Nephron (organoid): ENCODE results near the gene CLTRN.

Experiments
- H3K27ac Mint-ChIP-seq, 3 experiments: 2 replicates each; pipeline ENCODE4 v1.8.0; 2020; ENCODE audit warnings: mixed read lengths in 3 of 3, mild to moderate bottlenecking in 2 of 3, moderate library complexity in 1 of 3
- H3K27me3 Mint-ChIP-seq: 2 replicates; pipeline ENCODE4 v1.8.0; 2021; ENCODE audit warnings: low read depth, mild to moderate bottlenecking, moderate library complexity, mixed read lengths
- H3K36me3 Mint-ChIP-seq: 2 replicates; pipeline ENCODE4 v1.8.0; 2020; ENCODE audit warnings: low read depth, mixed read lengths
- H3K4me1 Mint-ChIP-seq: 2 replicates; pipeline ENCODE4 v1.8.0; 2020; ENCODE audit warnings: mixed read lengths
- H3K4me3 Mint-ChIP-seq, 3 experiments: 2 replicates each; pipeline ENCODE4 v1.8.0; 2020; ENCODE audit warnings: mild to moderate bottlenecking in 3 of 3, mixed read lengths in 3 of 3, moderate library complexity in 2 of 3
- H3K9me3 Mint-ChIP-seq: 2 replicates; pipeline ENCODE4 v1.8.0; 2020; ENCODE audit warnings: mixed read lengths
- TF ChIP-seq, protein P1 (sequence below), 3 experiments: fragments of 200-600 bp; sonication (generic); IDR thresholded peaks; one replicate each; pipeline ENCODE4 v1.5.0; 2021; ENCODE audit warnings: antibody characterized with exemption in 3 of 3; ENCODE audit not compliant: unreplicated experiment in 3 of 3

Gene CLTRN

DNA sequence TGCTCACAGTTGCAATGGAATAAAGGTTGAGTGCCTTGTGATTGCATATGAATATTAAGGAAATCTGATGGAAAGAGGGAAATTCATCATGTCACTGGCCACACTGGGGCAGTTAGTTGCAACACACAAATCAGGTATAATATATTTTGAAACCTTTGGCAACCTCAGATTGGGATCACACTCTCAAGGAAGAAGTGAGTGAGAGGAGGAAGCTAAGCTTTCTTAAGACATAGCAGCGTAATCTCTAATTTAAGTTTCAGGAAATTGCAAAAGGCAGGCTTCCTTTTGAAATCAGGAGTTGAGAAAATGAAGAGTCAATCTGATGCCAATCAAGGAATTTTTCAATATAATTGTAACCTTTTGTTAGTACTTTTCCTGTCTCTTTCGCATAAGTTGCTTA is 12.3 kb upstream of the CLTRN start:
- no peaks in the 10 kb centered on the region for H3K9me3 Mint-ChIP-seq
- no peak overlapping the region for H3K27ac Mint-ChIP-seq

DNA sequence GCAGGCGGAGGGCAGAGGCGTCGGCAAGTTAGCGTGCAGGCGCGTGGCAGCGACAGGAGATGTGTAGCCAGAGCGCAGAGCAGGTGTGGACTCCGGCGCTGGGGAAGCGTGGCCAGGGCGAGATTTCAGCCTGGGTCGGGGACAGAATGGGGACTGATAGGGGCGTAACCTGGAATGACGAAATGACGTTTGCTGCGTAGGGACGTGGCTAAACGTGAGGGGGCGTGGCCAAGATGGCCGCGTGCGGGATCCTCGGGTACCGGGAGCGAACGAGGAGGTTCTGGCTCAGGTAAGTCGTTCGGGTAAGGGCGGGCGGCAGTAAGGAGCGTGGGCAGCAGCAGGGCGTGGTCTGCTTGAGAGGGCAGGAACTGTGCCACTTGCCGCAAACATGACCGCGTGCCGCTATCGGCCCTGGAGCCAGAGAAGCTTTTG is 10.9 kb upstream of the CLTRN start:
- H3K27ac Mint-ChIP-seq: no peak overlapping the region
- no peaks in the 10 kb centered on the region for H3K9me3 Mint-ChIP-seq
- TF ChIP-seq, protein P1, sequence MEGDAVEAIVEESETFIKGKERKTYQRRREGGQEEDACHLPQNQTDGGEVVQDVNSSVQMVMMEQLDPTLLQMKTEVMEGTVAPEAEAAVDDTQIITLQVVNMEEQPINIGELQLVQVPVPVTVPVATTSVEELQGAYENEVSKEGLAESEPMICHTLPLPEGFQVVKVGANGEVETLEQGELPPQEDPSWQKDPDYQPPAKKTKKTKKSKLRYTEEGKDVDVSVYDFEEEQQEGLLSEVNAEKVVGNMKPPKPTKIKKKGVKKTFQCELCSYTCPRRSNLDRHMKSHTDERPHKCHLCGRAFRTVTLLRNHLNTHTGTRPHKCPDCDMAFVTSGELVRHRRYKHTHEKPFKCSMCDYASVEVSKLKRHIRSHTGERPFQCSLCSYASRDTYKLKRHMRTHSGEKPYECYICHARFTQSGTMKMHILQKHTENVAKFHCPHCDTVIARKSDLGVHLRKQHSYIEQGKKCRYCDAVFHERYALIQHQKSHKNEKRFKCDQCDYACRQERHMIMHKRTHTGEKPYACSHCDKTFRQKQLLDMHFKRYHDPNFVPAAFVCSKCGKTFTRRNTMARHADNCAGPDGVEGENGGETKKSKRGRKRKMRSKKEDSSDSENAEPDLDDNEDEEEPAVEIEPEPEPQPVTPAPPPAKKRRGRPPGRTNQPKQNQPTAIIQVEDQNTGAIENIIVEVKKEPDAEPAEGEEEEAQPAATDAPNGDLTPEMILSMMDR (IDR thresholded peaks at IDR 0.05; ENCODE audit: unreplicated experiment in 3 of 3): no peak
- H3K4me1 Mint-ChIP-seq: peaks cover 8% of the 10 kb centered on the region
- H3K36me3 Mint-ChIP-seq: peaks cover 4% of the 10 kb centered on the region
- no peaks in the 10 kb centered on the region for H3K27me3 Mint-ChIP-seq
- no peak overlapping the region for H3K4me3 Mint-ChIP-seq

More for the DNA sequence above, 12.3 kb upstream of the CLTRN start:
- Mint-ChIP-seq H3K27me3 (no peaks in the 10 kb centered on the region), H3K4me3 (no peak overlapping the region), H3K4me1 (peaks cover 14% of the 10 kb centered on the region), H3K36me3 (peaks cover 4% of the 10 kb centered on the region)
- TF ChIP-seq, protein P1 (IDR thresholded peaks at IDR 0.05; ENCODE audit: unreplicated experiment in 3 of 3): no peak

DNA sequence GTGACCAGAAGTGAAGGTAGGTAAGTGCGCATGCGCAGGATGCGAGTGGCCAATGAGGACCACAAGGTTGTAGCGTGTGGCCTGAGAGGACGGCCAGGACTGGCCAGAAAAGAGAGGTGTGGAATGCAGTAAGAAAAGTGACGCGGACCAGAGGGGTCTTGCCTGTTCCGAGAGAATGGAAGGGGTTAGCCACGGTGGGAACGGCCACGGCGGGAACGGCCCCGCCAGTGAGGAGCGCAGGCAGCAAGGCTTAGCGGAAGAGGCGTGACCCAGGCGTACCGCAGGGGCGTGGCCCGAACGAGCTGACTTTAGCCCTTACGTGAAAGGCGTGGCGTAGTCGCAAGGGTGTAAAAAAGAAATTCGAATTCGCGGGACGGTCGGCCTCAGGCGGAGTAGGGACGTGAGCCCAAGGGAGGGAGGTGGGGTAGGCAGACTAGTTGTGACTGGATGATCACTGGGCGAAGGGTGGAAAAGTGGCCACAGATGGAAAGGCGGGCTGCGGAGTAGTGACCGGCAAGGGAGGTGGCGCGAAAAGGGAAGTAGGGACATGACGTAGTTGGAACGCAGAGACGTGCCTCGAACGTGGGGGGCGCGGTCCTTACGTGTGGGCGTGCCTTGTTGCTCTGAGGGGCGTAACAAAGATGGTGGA is 10.4 kb upstream of the CLTRN start:
- H3K4me1 Mint-ChIP-seq: peaks cover 5% of the 10 kb centered on the region

DNA sequence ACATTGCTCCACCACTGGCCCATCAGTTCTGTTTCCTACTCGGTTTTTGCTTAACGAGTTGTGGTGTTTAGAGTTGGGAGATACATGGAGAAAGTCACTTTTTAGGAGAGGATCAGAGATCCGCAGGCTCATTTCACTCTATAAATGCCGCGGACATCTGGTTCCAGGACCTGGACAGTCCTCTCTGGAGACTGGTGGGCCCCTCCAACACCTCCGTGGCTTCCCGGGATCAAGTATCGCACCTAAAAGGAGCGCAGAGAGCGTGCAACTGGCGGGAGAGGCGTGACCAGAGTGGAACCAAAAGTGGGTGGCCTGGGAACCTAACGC is 9.9 kb upstream of the CLTRN start:
- TF ChIP-seq, protein P1 (IDR thresholded peaks at IDR 0.05; ENCODE audit: unreplicated experiment in 3 of 3): no peak
- Mint-ChIP-seq H3K27ac (no peak overlapping the region), H3K27me3 (no peaks in the 10 kb centered on the region)

More for the DNA sequence above, 10.4 kb upstream of the CLTRN start:
- no peaks in the 10 kb centered on the region for H3K9me3 Mint-ChIP-seq
- H3K27ac Mint-ChIP-seq: no peak overlapping the region
- H3K4me3 Mint-ChIP-seq: no peak overlapping the region
- H3K27me3 Mint-ChIP-seq: no peaks in the 10 kb centered on the region
- TF ChIP-seq, protein P1 (IDR thresholded peaks at IDR 0.05; ENCODE audit: unreplicated experiment in 3 of 3): no peak
- H3K36me3 Mint-ChIP-seq: peaks cover 4% of the 10 kb centered on the region

DNA sequence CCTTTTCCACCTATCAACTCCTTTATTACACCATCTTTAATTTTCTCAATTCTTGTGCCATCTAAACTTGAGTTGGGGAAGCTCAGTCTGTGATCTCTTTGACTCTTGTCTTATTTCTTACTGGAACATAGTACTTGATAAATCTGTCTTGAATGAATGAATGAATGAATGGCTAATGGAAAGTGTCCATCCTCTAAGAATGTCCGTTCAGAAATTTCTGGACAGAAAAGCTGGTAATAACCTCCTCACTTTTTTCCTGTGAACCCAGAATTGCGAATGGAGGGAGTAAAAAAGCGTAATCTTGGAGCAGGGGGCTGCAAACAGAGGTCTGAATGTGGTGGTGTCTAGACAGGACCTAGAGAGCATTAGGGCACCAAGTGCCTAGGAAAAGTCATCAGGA is 9.4 kb upstream of the CLTRN start:
- TF ChIP-seq, protein P1 (IDR thresholded peaks at IDR 0.05; ENCODE audit: unreplicated experiment in 3 of 3): no peak
- no peaks in the 10 kb centered on the region for H3K27me3 Mint-ChIP-seq
- no peak overlapping the region for H3K4me3 Mint-ChIP-seq
- peaks cover 4% of the 10 kb centered on the region for H3K36me3 Mint-ChIP-seq
- no peak overlapping the region for H3K27ac Mint-ChIP-seq
- peaks cover 5% of the 10 kb centered on the region for H3K4me1 Mint-ChIP-seq
- H3K9me3 Mint-ChIP-seq: no peaks in the 10 kb centered on the region

More for the DNA sequence above, 9.9 kb upstream of the CLTRN start:
- no peak overlapping the region for H3K4me3 Mint-ChIP-seq
- peaks cover 5% of the 10 kb centered on the region for H3K4me1 Mint-ChIP-seq
- no peaks in the 10 kb centered on the region for H3K9me3 Mint-ChIP-seq
- H3K36me3 Mint-ChIP-seq: peaks cover 4% of the 10 kb centered on the region

DNA sequence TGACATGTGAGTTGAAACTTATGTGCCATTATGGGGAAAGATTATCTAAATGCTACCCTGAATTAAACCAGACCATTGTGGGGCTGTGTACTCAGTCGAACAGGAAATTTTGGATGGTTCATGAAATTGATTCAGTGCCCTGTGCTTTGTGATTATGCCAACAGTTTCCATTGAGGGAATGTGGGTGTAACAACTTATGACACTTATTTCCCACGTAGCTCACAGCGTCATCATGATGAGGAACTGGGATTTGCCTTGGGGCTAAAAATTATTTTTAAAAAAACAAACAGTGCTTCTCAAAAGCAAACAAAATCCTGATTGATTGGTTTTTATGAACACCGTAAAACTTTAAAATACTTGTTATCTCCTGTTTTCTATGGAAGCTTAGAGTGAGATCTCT is 8.3 kb upstream of the CLTRN start:
- H3K27me3 Mint-ChIP-seq: no peaks in the 10 kb centered on the region
- H3K4me3 Mint-ChIP-seq: no peak overlapping the region
- peaks cover under 1% of the 10 kb centered on the region for H3K36me3 Mint-ChIP-seq
- peaks cover under 1% of the 10 kb centered on the region for H3K4me1 Mint-ChIP-seq
- TF ChIP-seq, protein P1 (IDR thresholded peaks at IDR 0.05; ENCODE audit: unreplicated experiment in 3 of 3): no peak
- no peak overlapping the region for H3K27ac Mint-ChIP-seq
- no peaks in the 10 kb centered on the region for H3K9me3 Mint-ChIP-seq
